Caco-2 (cell line): ENCODE measurements around the gene WDR20. TPM values are rescaled to one million over a fixed set of nuclear protein-coding genes. Genes with fewer than 3 reads are reported as not detected.

Experiments used
- BruUV-seq: library from RNA; stranded (reverse); fragments of 400-500 nt; replicated peaks from 2 replicates; lab custom pipeline; 2021; lab: Mats Ljungman, UMichigan
- CTCF ChIA-PET: fragments of 300-600 bp; sonication (Branson Sonifier 250); formaldehyde crosslinking; loops from one replicate; lab custom pipeline; 2022; ENCODE audit warnings: antibody characterized with exemption; lab: Charles Lee
- POLR2A ChIA-PET: fragments of 300-600 bp; sonication (Branson Sonifier 250); formaldehyde crosslinking; loops from one replicate; lab custom pipeline; 2022; ENCODE audit warnings: antibody characterized with exemption; lab: Charles Lee
- DNase-seq, 2 experiments: peaks; one replicate each; pipeline versions ENCODE4 v3.0.0 to v3.0.0-alpha.2; 2020 to 2022
- H3K27me3 ChIP-seq: replicated peaks from 2 replicates; pipeline ENCODE4 v1.6.0; 2011; ENCODE audit warnings: low read length; ENCODE audit not compliant: control insufficient read depth, insufficient read depth
- H3K36me3 ChIP-seq: 2 replicates; pipeline ENCODE4 v1.5.1; 2011; ENCODE audit warnings: low read length; ENCODE audit not compliant: control insufficient read depth, insufficient read depth
- H3K4me1 ChIP-seq: fragments of 250-450 bp; sonication (Bioruptor Pico); 2 replicates; pipeline ENCODE4 v1.5.1; 2020; ENCODE audit warnings: mild to moderate bottlenecking
- H3K4me3 ChIP-seq: 2 replicates; pipeline ENCODE4 v1.5.1; 2011; ENCODE audit warnings: low read depth, mild to moderate bottlenecking, control low read depth, low read length
- H3K9me3 ChIP-seq: fragments of 250-450 bp; sonication (Bioruptor Pico); 2 replicates; pipeline ENCODE4 v1.5.1; 2020; ENCODE audit warnings: mild to moderate bottlenecking, moderate library complexity
- H3K27ac Mint-ChIP-seq: one replicate; pipeline ENCODE4 v1.8.0; 2022; ENCODE audit warnings: mixed read lengths; ENCODE audit not compliant: unreplicated experiment
- H3K27me3 Mint-ChIP-seq: one replicate; pipeline ENCODE4 v1.8.0; 2022; ENCODE audit warnings: mixed read lengths; ENCODE audit not compliant: insufficient read depth, unreplicated experiment
- H3K36me3 Mint-ChIP-seq: one replicate; pipeline ENCODE4 v1.8.0; 2022; ENCODE audit warnings: mild to moderate bottlenecking, mixed read lengths; ENCODE audit not compliant: insufficient read depth, unreplicated experiment
- H3K4me1 Mint-ChIP-seq: one replicate; pipeline ENCODE4 v1.8.0; 2022; ENCODE audit warnings: low read depth, mixed read lengths; ENCODE audit not compliant: unreplicated experiment
- H3K4me3 Mint-ChIP-seq: one replicate; pipeline ENCODE4 v1.8.0; 2022; ENCODE audit warnings: mild to moderate bottlenecking, moderate library complexity, mixed read lengths; ENCODE audit not compliant: unreplicated experiment
- H3K9me3 Mint-ChIP-seq: one replicate; pipeline ENCODE4 v1.8.0; 2022; ENCODE audit warnings: mixed read lengths; ENCODE audit not compliant: unreplicated experiment
- CTCF ChIP-seq, 2 experiments: fragments of 200-600 bp in 1 of 2; IDR thresholded peaks; 1 replicate in 1 of 2; 2 replicates in 1 of 2; pipeline versions ENCODE4 v1.5.1 to v1.8.0; 2011 to 2022; ENCODE audit warnings: antibody characterized with exemption in 1 of 2, control low read depth in 1 of 2, inconsistent platforms in 1 of 2, low read depth in 1 of 2, low read length in 1 of 2, mild to moderate bottlenecking in 1 of 2, moderate library complexity in 1 of 2; ENCODE audit not compliant: insufficient read depth in 1 of 2, severe bottlenecking in 1 of 2, unreplicated experiment in 1 of 2
- intact Hi-C: fragments of 100-400 bp; cut with micrococcal nuclease; formaldehyde crosslinking; loops from one replicate; pipeline ENCODE4 v1.10.0; 2022; ENCODE audit not compliant: unreplicated experiment
- total RNA-seq: library from RNA; stranded (reverse); gene quantifications from 2 replicates; pipeline ENCODE4 v1.2.3, GENCODE V29; 2022

WDR20 gene
- total RNA-seq, 1 experiment from 2014 or later = 32.5 TPM

DNA sequence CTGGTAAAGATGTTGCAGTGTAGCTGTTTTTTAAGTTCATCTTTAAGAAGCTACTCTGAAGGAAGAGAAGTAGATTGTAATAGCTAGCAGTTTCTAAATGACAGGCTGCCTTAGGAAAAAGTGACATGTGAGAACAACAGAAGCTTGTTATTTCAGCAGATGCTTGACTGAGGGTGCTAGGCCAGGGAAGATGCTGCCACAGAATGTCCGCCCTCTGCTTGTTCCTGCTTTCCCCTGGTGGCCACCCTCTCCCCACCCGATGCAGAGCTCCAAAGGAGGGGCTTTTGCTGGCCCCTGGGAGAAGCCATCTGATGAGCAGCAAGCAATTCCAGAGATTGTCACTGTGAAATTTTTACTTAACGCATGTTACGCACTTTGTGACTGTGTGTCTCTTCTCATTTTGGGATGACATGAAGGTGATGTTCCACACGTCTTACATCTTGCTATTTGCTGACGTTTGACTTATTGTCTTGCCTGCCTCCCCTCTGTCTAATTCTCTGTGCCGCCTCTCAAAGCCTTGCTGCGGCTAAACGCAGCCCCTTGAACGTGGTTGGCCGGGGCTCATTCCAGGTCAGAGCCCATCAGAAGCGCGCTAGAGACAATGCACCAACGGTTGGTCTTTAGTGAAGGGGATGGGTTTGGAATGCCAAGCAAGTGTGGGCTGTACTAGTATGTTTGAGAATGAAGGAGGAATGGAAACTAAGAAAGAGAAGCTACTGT, 44.8 kb downstream of the WDR20 start:
- Histone ChIP-seq H3K36me3 (no peaks in the 10 kb centered on the region), H3K4me1 (no peaks in the 10 kb centered on the region), H3K27me3 (no peaks in the 10 kb centered on the region), H3K4me3 (no peak overlapping the region), H3K9me3 (no peaks in the 10 kb centered on the region)
- Mint-ChIP-seq H3K27me3 (no peaks in the 10 kb centered on the region), H3K36me3 (peaks cover 8% of the 10 kb centered on the region), H3K9me3 (no peaks in the 10 kb centered on the region), H3K4me1 (peaks cover 10% of the 10 kb centered on the region), H3K27ac (peak overlapping the region; percentile 61), H3K4me3 (no peak overlapping the region)
- intact Hi-C loops = no loop called here
- no peak for TF ChIP-seq CTCF (IDR thresholded peaks at IDR 0.05; ENCODE audit: insufficient read depth in 1 of 2, low read depth in 1 of 2, low read length in 1 of 2, severe bottlenecking in 1 of 2, unreplicated experiment in 1 of 2)
- POLR2A ChIA-PET = no interaction called here
- BruUV-seq = no TSS peak
- DNase-seq = no peak
- CTCF ChIA-PET = no interaction called here

- no TSS peak for BruUV-seq
- Histone ChIP-seq H3K4me3 (no peak overlapping the region), H3K9me3 (no peaks in the 10 kb centered on the region), H3K36me3 (no peaks in the 10 kb centered on the region; the same call in 1 of the 2 replicates), H3K4me1 (peaks cover 5% of the 10 kb centered on the region; the same call in 1 of the 2 replicates), H3K27me3 (no peaks in the 10 kb centered on the region)
- no peak for TF ChIP-seq CTCF (IDR thresholded peaks at IDR 0.05; ENCODE audit: insufficient read depth in 1 of 2, low read depth in 1 of 2, low read length in 1 of 2, severe bottlenecking in 1 of 2, unreplicated experiment in 1 of 2)
- DNase-seq = no peak
- Mint-ChIP-seq H3K4me1 (peaks cover 16% of the 10 kb centered on the region), H3K9me3 (no peaks in the 10 kb centered on the region), H3K36me3 (peaks cover 15% of the 10 kb centered on the region), H3K27me3 (no peaks in the 10 kb centered on the region), H3K27ac (no peak overlapping the region), H3K4me3 (no peak overlapping the region)
- intact Hi-C loops = no loop called here
- ChIA-PET CTCF (no interaction called here), POLR2A (no interaction called here)
These were observed 45.7 kb downstream of the WDR20 start for GRCh38 chr14:102185360-102185759.

DNA sequence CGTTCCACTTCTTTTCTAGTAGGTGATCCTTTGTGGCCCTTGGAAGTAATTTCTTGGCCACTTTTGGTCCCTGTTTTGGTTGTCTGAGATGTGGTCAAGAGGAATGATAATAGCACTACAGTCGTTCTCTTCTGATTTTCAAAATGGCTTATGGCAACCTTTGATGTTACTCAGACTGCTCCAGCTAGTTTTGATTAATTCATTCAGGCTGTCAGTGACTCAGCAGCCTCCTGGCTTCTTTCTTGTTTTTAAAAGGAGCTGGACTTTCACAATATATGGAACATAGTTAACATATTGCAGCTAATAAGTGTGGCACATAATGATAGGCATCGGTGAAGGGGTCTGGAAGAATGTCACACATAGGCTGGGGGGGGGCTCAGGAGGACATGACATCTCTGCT, 47.3 kb downstream of the WDR20 start:
- TF ChIP-seq CTCF (IDR thresholded peaks at IDR 0.05; ENCODE audit: insufficient read depth in 1 of 2, low read depth in 1 of 2, low read length in 1 of 2, severe bottlenecking in 1 of 2, unreplicated experiment in 1 of 2) = no peak
- H3K27ac Mint-ChIP-seq = peak overlapping the region; percentile 34
- peaks cover 22% of the 10 kb centered on the region for H3K36me3 Mint-ChIP-seq
- CTCF ChIA-PET = interaction anchor here (0.7 to 1.0 kb wide), 2 partner anchors 21 to 127 kb away, joined by 3 to 5 read pairs; no protein-coding TSS in a partner anchor
- no peaks in the 10 kb centered on the region; the same call in 1 of the 2 replicates for H3K36me3 ChIP-seq
- H3K4me1 ChIP-seq = peaks cover 17% of the 10 kb centered on the region; the same call in 1 of the 2 replicates
- peaks cover 6% of the 10 kb centered on the region for H3K4me1 Mint-ChIP-seq
- no peaks in the 10 kb centered on the region for H3K27me3 Mint-ChIP-seq
- BruUV-seq = no TSS peak
- POLR2A ChIA-PET = no interaction called here
- intact Hi-C loops = no loop called here
- H3K27me3 ChIP-seq = no peaks in the 10 kb centered on the region
- H3K4me3 ChIP-seq = no peak overlapping the region
- no peaks in the 10 kb centered on the region for H3K9me3 ChIP-seq
- H3K9me3 Mint-ChIP-seq = no peaks in the 10 kb centered on the region
- no peak overlapping the region for H3K4me3 Mint-ChIP-seq
- no peak for DNase-seq
